HepG2 (cell line): ENCODE results near the gene TCERG1L. TPM values are rescaled to one million over a fixed set of nuclear protein-coding genes. Genes with fewer than 3 reads are reported as not detected.

ENCODE experiments used
- ATAC-seq: fragments of 200-7000 bp; cut with Tn5 transposase; 3 replicates; pipeline ENCODE4 v1.9.1; 2020; ENCODE audit warnings: mild to moderate bottlenecking, moderate library complexity
- BruUV-seq: library from RNA; stranded (reverse); fragments of 400-500 nt; replicated peaks from 2 replicates; lab custom pipeline; 2021; lab: Mats Ljungman, UMichigan
- CTCF ChIA-PET: fragments of 300-600 bp; formaldehyde crosslinking; extraction: SDS; loops from one replicate; lab custom pipeline; 2021; ENCODE audit warnings: low total read pairs, inconsistent platforms, low intra/inter-chr PET ratio; lab: Yijun Ruan, JAX
- POLR2A ChIA-PET: fragments of 350-600 bp; sonication (Branson Sonifier 250); formaldehyde crosslinking; loops from one replicate; lab custom pipeline; 2020; ENCODE audit warnings: antibody characterized with exemption, inconsistent platforms; lab: Yijun Ruan, JAX
- DNase-seq: peaks from one replicate; pipeline ENCODE4 v3.0.0-alpha.2; 2015; ENCODE audit warnings: low spot score
- FAIRE-seq: peaks from 3 replicates; lab custom pipeline; 2011; peaks lifted over from hg19 to GRCh38; lab: Jason Lieb, UNC
- H2AFZ ChIP-seq: one replicate; pipeline ENCODE4 v1.6.1; 2011; ENCODE audit warnings: low read length, inconsistent platforms
- H3K27ac ChIP-seq: fragments of 300-600 bp; 3 replicates; pipeline ENCODE4 v1.8.0; 2011; ENCODE audit warnings: mixed run types, mild to moderate bottlenecking, mixed read lengths, low read length, inconsistent platforms; ENCODE audit not compliant: insufficient read depth; ENCODE audit errors: extremely low read length
- H3K27me3 ChIP-seq, 2 experiments: fragments of 200-600 bp in 1 of 2; 2 replicates in 1 of 2; 3 replicates in 1 of 2; pipeline versions ENCODE4 v1.6.0 to v1.8.0; 2011; ENCODE audit warnings: low read length in 2 of 2, mild to moderate bottlenecking in 2 of 2, moderate library complexity in 2 of 2, inconsistent platforms in 1 of 2; ENCODE audit not compliant: insufficient read depth in 2 of 2, control insufficient read depth in 1 of 2
- H3K36me3 ChIP-seq, 2 experiments: fragments of 200-600 bp in 1 of 2; replicated peaks in 1 of 2; 2 replicates in 1 of 2; 3 replicates in 1 of 2; pipeline versions ENCODE4 v1.5.1 to v1.8.0; 2011; ENCODE audit warnings: low read length in 2 of 2, inconsistent platforms in 1 of 2; ENCODE audit not compliant: insufficient read depth in 2 of 2, control insufficient read depth in 1 of 2
- H3K4me1 ChIP-seq: 2 replicates; pipeline ENCODE4 v1.5.1; 2012; ENCODE audit warnings: low read length, inconsistent platforms; ENCODE audit not compliant: insufficient read depth
- H3K4me2 ChIP-seq: 2 replicates; pipeline ENCODE4 v1.6.0; 2011; ENCODE audit warnings: low read depth, low read length, inconsistent platforms
- H3K4me3 ChIP-seq, 3 experiments: fragments of 200-600 bp in 1 of 3; sonication (generic), shearing (Covaris generic) in 1 of 3; replicated peaks in 1 of 3; 2 replicates each; pipeline ENCODE4 v1.5.1; 2011 to 2016; ENCODE audit warnings: low read length in 3 of 3, inconsistent platforms in 2 of 3, low read depth in 2 of 3, mild to moderate bottlenecking in 2 of 3, control low read depth in 1 of 3, mixed read lengths in 1 of 3; ENCODE audit not compliant: insufficient read depth in 1 of 3
- H3K79me2 ChIP-seq: one replicate; pipeline ENCODE4 v1.6.1; 2011; ENCODE audit warnings: low read length, inconsistent platforms; ENCODE audit not compliant: insufficient read depth
- H3K9ac ChIP-seq: 2 replicates; pipeline ENCODE4 v1.6.0; 2011; ENCODE audit warnings: mild to moderate bottlenecking, low read depth, low read length, inconsistent platforms; ENCODE audit not compliant: insufficient read depth
- H3K9me3 ChIP-seq: 2 replicates; pipeline ENCODE4 v1.5.1; 2012; ENCODE audit warnings: mild to moderate bottlenecking, low read length
- H4K20me1 ChIP-seq: 2 replicates; pipeline ENCODE4 v1.6.0; 2011; ENCODE audit warnings: inconsistent platforms, mild to moderate bottlenecking, low read length, moderate library complexity; ENCODE audit not compliant: insufficient read depth
- ATF3 ChIP-seq: sonication (generic); formaldehyde crosslinking; IDR thresholded peaks from 2 replicates; pipeline ENCODE4 v1.4.0; 2020; ENCODE audit warnings: missing genetic modification reagents
- BCLAF1 ChIP-seq: fragments of 450-650 bp; IDR thresholded peaks from 2 replicates; pipeline ENCODE4 v1.6.1; 2017; ENCODE audit warnings: mild to moderate bottlenecking
- ERF ChIP-seq: IDR thresholded peaks from 2 replicates; pipeline ENCODE4 v1.6.1; 2018; ENCODE audit warnings: missing biosample characterization, missing genetic modification reagents
- GPBP1L1 ChIP-seq: sonication (generic); formaldehyde crosslinking; IDR thresholded peaks from 2 replicates; pipeline ENCODE4 v1.5.0; 2020; ENCODE audit warnings: mild to moderate bottlenecking, missing genetic modification reagents
- IRX3 ChIP-seq: sonication (generic); formaldehyde crosslinking; IDR thresholded peaks from 2 replicates; pipeline ENCODE4 v1.8.1; 2023; ENCODE audit warnings: mild to moderate bottlenecking, low read depth, missing genetic modification reagents, borderline replicate concordance
- KAT7 ChIP-seq: IDR thresholded peaks from 2 replicates; pipeline ENCODE4 v1.6.1; 2018; ENCODE audit warnings: borderline replicate concordance, missing compliant biosample characterization
- NPAS2 ChIP-seq: sonication (generic); formaldehyde crosslinking; IDR thresholded peaks from 2 replicates; pipeline ENCODE4 v1.8.0; 2022; ENCODE audit warnings: mild to moderate bottlenecking, missing genetic modification reagents, borderline replicate concordance
- THYN1 ChIP-seq: sonication (generic); formaldehyde crosslinking; IDR thresholded peaks from 2 replicates; pipeline ENCODE4 v1.8.1; 2023; ENCODE audit warnings: low read depth, mild to moderate bottlenecking, moderate library complexity, missing genetic modification reagents, borderline replicate concordance
- ZNF331 ChIP-seq: sonication (generic); formaldehyde crosslinking; IDR thresholded peaks from 2 replicates; pipeline ENCODE4 v1.4.0; 2020; ENCODE audit warnings: missing genetic modification reagents
- ZNF496 ChIP-seq: sonication (generic); formaldehyde crosslinking; IDR thresholded peaks from 2 replicates; pipeline ENCODE4 v1.8.1; 2023; ENCODE audit warnings: mild to moderate bottlenecking, moderate library complexity, missing genetic modification reagents; ENCODE audit not compliant: insufficient replicate concordance
- WGBS: methylation state at CpG from one replicate; pipeline ENCODE4 v1.1.6; 2017; ENCODE audit warnings: low lambda C conversion rate; 5-methylcytosine and 5-hydroxymethylcytosine counted together
- in situ Hi-C: cut with HindIII; loops from 2 replicates; pipeline ENCODE4 v1.10.0; 2017; ENCODE audit warnings: low pct_unique_long_range_greater_than_20kb; ENCODE audit not compliant: extremely low pct_ligation_motif_present
- intact Hi-C: fragments of 100-400 bp; cut with micrococcal nuclease; formaldehyde crosslinking; loops from one replicate; pipeline ENCODE4 v1.10.0; 2022; ENCODE audit not compliant: unreplicated experiment
- polyA plus RNA-seq, 8 experiments: library from polyadenylated mRNA; depleted of rRNA in 3 of 8; stranded (reverse) in 7 of 8; unstranded in 1 of 8; fragments of >200 nt; fragmentation: Illumina TruSeq in 4 of 8; extraction: Trizol in 4 of 8; gene quantifications; 2 replicates each; pipeline versions ENCODE4 v1.2.1 to v1.2.3, GENCODE V29; 2011 to 2016; ENCODE audit warnings: low read depth in 4 of 8, missing spikeins in 1 of 8, mixed read lengths in 1 of 8; ENCODE audit not compliant: insufficient read depth in 1 of 8
- total RNA-seq, 5 experiments: library from RNA; depleted of rRNA; stranded (reverse); fragments of >200 nt; fragmentation: Illumina TruSeq; extraction: Trizol; gene quantifications; 2 replicates each; pipeline ENCODE4 v1.2.3, GENCODE V29; 2016; ENCODE audit warnings: low read depth in 1 of 5

TCERG1L gene
- total and polyA plus RNA-seq, 2 of the 13 experiments (the other 11 are each of a cell fraction or from before 2014, with no cell fraction given), result not detected

GRCh38 chr10:131166486-131166885 is 145.0 kb downstream of the TCERG1L start:
- H3K9ac ChIP-seq, result no peak overlapping the region
- 23% methylated on average over 8 of the region's 9 CpGs for WGBS
- no peaks in the 10 kb centered on the region for H4K20me1 ChIP-seq
- no peak overlapping the region for H3K4me2 ChIP-seq
- H3K36me3 ChIP-seq, result no peaks in the 10 kb centered on the region
- ATAC-seq (no peak), DNase-seq (no peak), FAIRE-seq (no peak)
- no peaks in the 10 kb centered on the region for H3K79me2 ChIP-seq
- no peaks in the 10 kb centered on the region for H3K4me1 ChIP-seq
- POLR2A ChIA-PET, result no interaction called here
- intact Hi-C loops (no loop called here), in situ Hi-C loops (no loop called here)
- no peak overlapping the region for H3K27ac ChIP-seq
- H3K4me3 ChIP-seq, result no peak overlapping the region
- no peak for TF ChIP-seq GPBP1L1 (CRISPR knock-in tag)
- TF ChIP-seq NPAS2 (CRISPR knock-in tag), result no peak
- TF ChIP-seq ERF (CRISPR knock-in tag), result no peak
- TF ChIP-seq ZNF331 (CRISPR knock-in tag), result no peak
- TF ChIP-seq BCLAF1, result no peak
- TF ChIP-seq KAT7, result no peak
- no peak for TF ChIP-seq ZNF496 (CRISPR knock-in tag)
- TF ChIP-seq IRX3 (CRISPR knock-in tag), result no peak
- no peak for TF ChIP-seq THYN1 (CRISPR knock-in tag)
- TF ChIP-seq ATF3 (CRISPR knock-in tag), result no peak
- BruUV-seq, result no TSS peak
- H2AFZ ChIP-seq, result no peak overlapping the region
- no peaks in the 10 kb centered on the region for H3K9me3 ChIP-seq
- CTCF ChIA-PET, result no interaction called here
- H3K27me3 ChIP-seq, result peaks cover 2 to 35% of the 10 kb centered on the region in 2 experiments; a peak in 3 of 5 replicates
